ENCODE measurements around the gene PSMC3IP.

GRCh38 chr17:42548993-42549755, 28.4 kb downstream of the PSMC3IP start:
- no peak for TF ChIP-seq CTCF (IDR thresholded peaks at IDR 0.05)
- TF ChIP-seq POLR2A (IDR thresholded peaks at IDR 0.05): no peak
- no peak for TF ChIP-seq EP300 (IDR thresholded peaks at IDR 0.05)

All from tibial nerve (tissue), 4 donors.